Right atrium auricular region (tissue), 2 donors: ENCODE data around the gene SESN2. TPM values are rescaled to one million over a fixed set of nuclear protein-coding genes. Genes with fewer than 3 reads are reported as not detected.

ENCODE experiments used
- DNase-seq: peaks from one replicate; pipeline ENCODE4 v3.0.0-alpha.2; 2019; ENCODE audit warnings: low spot score
- H3K27ac ChIP-seq, 2 donors: fragments of 200-600 bp; sonication (generic); 1 replicate in 1 of 2; 2 replicates in 1 of 2; pipeline ENCODE4 v1.5.1; 2016 to 2019
- H3K27me3 ChIP-seq, 2 donors: fragments of 200-600 bp; sonication (generic); one replicate each; pipeline versions ENCODE4 v1.5.1 to v1.6.0; 2017 to 2019
- H3K36me3 ChIP-seq: fragments of 200-600 bp; sonication (generic); one replicate; pipeline ENCODE4 v1.5.1; 2016
- H3K4me1 ChIP-seq, 2 donors: fragments of 200-600 bp; sonication (generic); one replicate each; pipeline versions ENCODE4 v1.5.1 to v1.6.0; 2017 to 2019
- H3K4me3 ChIP-seq, 2 donors: fragments of 200-600 bp; sonication (generic); 1 replicate in 1 of 2; 2 replicates in 1 of 2; pipeline ENCODE4 v1.5.1; 2017 to 2019; ENCODE audit warnings: mild to moderate bottlenecking in 1 of 2, moderate library complexity in 1 of 2
- H3K9me3 ChIP-seq, 2 donors: fragments of 200-600 bp; sonication (generic); one replicate each; pipeline ENCODE4 v1.5.1; 2019
- total RNA-seq, 2 donors: library from RNA; depleted of rRNA; stranded (reverse); fragments of >200 nt; gene quantifications; one replicate each; pipeline ENCODE4 v1.1.0, GENCODE V29; 2016
- TF ChIP-seq, protein P1 (sequence below), 2 donors: fragments of 200-600 bp; sonication (generic); IDR thresholded peaks; one replicate each; pipeline ENCODE4 v1.5.1; 2019; ENCODE audit warnings: antibody characterized with exemption in 2 of 2

The SESN2 gene
- total RNA-seq, 2 donors from 2014 or later: 4.1 to 8.9 TPM

DNA sequence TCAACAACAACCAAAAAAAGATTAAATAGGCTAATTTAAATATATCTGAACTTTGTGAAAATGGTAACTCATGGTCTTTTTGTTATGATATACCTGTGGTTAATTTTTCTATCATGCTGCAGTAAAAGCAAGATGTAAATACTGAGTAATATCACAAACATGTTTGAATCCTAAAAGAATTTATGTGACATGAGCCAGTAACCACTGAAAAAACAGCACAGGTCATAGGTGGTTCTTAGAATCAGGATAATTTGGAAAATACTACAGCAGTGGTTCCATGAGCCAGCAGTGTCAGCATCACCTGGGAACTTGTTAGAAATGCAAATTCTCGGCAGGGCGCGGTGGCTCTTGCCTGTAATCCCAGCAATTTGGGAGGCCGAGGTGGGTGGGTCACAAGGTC, 19.3 kb upstream of the SESN2 start:
- peak overlapping the region in 1 of 2 donors; percentile 92 for H3K27ac ChIP-seq
- no peak for DNase-seq
- H3K9me3 ChIP-seq: no peaks in the 10 kb centered on the region
- no peaks in the 10 kb centered on the region for H3K27me3 ChIP-seq
- H3K4me1 ChIP-seq: peaks cover 0 to 40% of the 10 kb centered on the region in 2 donors
- H3K36me3 ChIP-seq: no peaks in the 10 kb centered on the region
- no peak overlapping the region for H3K4me3 ChIP-seq
- TF ChIP-seq, protein P1, sequence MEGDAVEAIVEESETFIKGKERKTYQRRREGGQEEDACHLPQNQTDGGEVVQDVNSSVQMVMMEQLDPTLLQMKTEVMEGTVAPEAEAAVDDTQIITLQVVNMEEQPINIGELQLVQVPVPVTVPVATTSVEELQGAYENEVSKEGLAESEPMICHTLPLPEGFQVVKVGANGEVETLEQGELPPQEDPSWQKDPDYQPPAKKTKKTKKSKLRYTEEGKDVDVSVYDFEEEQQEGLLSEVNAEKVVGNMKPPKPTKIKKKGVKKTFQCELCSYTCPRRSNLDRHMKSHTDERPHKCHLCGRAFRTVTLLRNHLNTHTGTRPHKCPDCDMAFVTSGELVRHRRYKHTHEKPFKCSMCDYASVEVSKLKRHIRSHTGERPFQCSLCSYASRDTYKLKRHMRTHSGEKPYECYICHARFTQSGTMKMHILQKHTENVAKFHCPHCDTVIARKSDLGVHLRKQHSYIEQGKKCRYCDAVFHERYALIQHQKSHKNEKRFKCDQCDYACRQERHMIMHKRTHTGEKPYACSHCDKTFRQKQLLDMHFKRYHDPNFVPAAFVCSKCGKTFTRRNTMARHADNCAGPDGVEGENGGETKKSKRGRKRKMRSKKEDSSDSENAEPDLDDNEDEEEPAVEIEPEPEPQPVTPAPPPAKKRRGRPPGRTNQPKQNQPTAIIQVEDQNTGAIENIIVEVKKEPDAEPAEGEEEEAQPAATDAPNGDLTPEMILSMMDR (IDR thresholded peaks at IDR 0.05): no peak

DNA sequence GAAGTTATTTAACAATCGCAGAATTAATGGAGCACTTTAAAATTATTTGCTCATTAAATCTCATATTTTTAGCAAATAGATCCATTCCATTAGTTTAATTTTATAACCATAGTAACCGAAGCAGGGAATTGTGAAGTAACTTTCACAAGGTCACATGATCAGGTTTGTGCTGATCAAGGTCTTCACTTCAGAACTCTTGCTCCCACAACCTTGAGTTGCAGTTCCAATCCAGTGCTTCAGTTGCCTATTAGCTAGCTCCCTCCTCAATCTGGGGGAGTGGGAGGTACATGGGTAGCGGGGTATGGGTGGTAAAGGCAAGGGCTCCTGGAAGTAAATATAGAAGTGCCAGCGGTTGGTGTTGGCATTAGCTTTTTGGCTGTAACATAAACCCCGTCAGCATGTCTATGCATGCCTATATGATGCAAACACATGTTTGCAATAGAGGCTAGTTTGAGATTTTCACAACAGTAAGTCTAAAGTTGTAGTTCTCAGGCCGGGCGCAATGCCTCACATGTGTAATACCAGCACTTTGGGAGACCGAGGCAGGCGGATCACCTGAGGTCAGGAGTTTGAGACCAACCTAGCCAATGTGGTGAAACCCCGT, 17.6 kb upstream of the SESN2 start:
- DNase-seq: no peak
- Histone ChIP-seq H3K4me1 (peaks cover 0 to 45% of the 10 kb centered on the region in 2 donors), H3K9me3 (no peaks in the 10 kb centered on the region), H3K27me3 (no peaks in the 10 kb centered on the region), H3K27ac (no peak overlapping the region), H3K4me3 (no peak overlapping the region), H3K36me3 (no peaks in the 10 kb centered on the region)
- TF ChIP-seq, protein P1 (IDR thresholded peaks at IDR 0.05): no peak

- no peak for DNase-seq
- no peaks in the 10 kb centered on the region for H3K36me3 ChIP-seq
- no peaks in the 10 kb centered on the region for H3K9me3 ChIP-seq
- H3K4me3 ChIP-seq: no peak overlapping the region
- H3K27ac ChIP-seq: peak overlapping the region; percentile 80 to 85
- TF ChIP-seq, protein P1 (IDR thresholded peaks at IDR 0.05): no peak
- H3K27me3 ChIP-seq: no peaks in the 10 kb centered on the region
- peaks cover 0 to 43% of the 10 kb centered on the region in 2 donors for H3K4me1 ChIP-seq
Measured at GRCh38 chr1:28243685-28244311, 15.5 kb upstream of the SESN2 start.

- no peak for DNase-seq
- Histone ChIP-seq H3K36me3 (no peaks in the 10 kb centered on the region), H3K4me1 (peaks cover 0 to 48% of the 10 kb centered on the region in 2 donors), H3K27me3 (no peaks in the 10 kb centered on the region), H3K4me3 (no peak overlapping the region), H3K9me3 (no peaks in the 10 kb centered on the region), H3K27ac (peak overlapping the region; percentile 80 to 85)
- TF ChIP-seq, protein P1 (IDR thresholded peaks at IDR 0.05): no peak
Measured at GRCh38 chr1:28244549-28245251, 14.6 kb upstream of the SESN2 start.

DNA sequence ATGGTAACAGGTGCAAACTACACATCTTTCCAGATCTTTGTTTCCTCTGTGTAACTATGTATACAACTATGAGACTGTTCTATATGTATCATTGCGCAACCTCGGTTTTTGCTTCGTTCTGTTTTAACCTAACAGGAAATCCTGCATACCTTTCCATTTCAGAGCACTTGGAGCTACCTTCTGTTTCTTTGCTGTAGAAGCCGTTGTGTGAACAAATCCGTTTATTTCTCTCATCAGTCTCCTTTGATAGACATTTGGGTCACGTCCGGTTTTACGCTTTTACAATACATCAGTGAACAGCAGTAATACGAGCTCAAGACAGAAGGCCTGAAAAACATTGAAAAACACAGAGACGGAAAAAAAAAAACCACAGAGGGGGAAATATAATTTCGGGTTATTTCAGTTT, 12.9 kb upstream of the SESN2 start:
- TF ChIP-seq, protein P1 (IDR thresholded peaks at IDR 0.05): no peak
- peak overlapping the region; percentile 80 to 85 for H3K27ac ChIP-seq
- H3K27me3 ChIP-seq: no peaks in the 10 kb centered on the region
- no peaks in the 10 kb centered on the region for H3K36me3 ChIP-seq
- peaks cover 0 to 48% of the 10 kb centered on the region in 2 donors for H3K4me1 ChIP-seq
- no peak for DNase-seq
- H3K4me3 ChIP-seq: peak overlapping the region; percentile 52 to 55
- no peaks in the 10 kb centered on the region for H3K9me3 ChIP-seq
